K562 (cell line): ENCODE results near the gene CPSF6. TPM values are rescaled to one million over a fixed set of nuclear protein-coding genes. Genes with fewer than 3 reads are reported as not detected.

Experiments used
- ATAC-seq: fragments of 200-7000 bp; cut with Tn5 transposase; 3 replicates; pipeline ENCODE4 v1.9.1; 2020; ENCODE audit warnings: moderate library complexity
- BruUV-seq: library from RNA; stranded (reverse); fragments of 400-500 nt; replicated peaks from 2 replicates; lab custom pipeline; 2021; lab: Mats Ljungman, UMichigan
- CTCF ChIA-PET: fragments of 300-600 bp; formaldehyde crosslinking; extraction: SDS; loops from one replicate; lab custom pipeline; 2021; ENCODE audit warnings: low intra/inter-chr PET ratio; lab: Yijun Ruan, JAX
- POLR2A ChIA-PET: fragments of 300-600, 350-650 bp; sonication (Branson Sonifier 250); formaldehyde crosslinking; extraction: SDS; loops from one replicate; lab custom pipeline; 2021; ENCODE audit warnings: antibody characterized with exemption, inconsistent platforms; lab: Yijun Ruan, JAX
- DNase-seq, 4 experiments: peaks; one replicate each; pipeline versions ENCODE4 v3.0.0 to v3.0.0-alpha.2; 2011 to 2018; ENCODE audit warnings: low spot score in 3 of 4, mixed read lengths in 3 of 4; ENCODE audit errors: extremely low read depth in 1 of 4
- FAIRE-seq: peaks from 2 replicates; lab custom pipeline; 2011; peaks lifted over from hg19 to GRCh38; lab: Jason Lieb, UNC
- H2AFZ ChIP-seq: 2 replicates; pipeline ENCODE4 v1.6.0; 2011; ENCODE audit warnings: low read depth, low read length, control low read depth, inconsistent platforms
- H3K27ac ChIP-seq: fragments of 200-600 bp; 3 replicates; pipeline ENCODE4 v1.8.0; 2011; ENCODE audit warnings: low read depth, mild to moderate bottlenecking, control low read depth, inconsistent platforms, low read length, moderate library complexity, mixed read lengths; ENCODE audit errors: extremely low read depth
- H3K27me3 ChIP-seq, 2 experiments: fragments of 300-600 bp in 1 of 2; 2 replicates in 1 of 2; 3 replicates in 1 of 2; pipeline versions ENCODE4 v1.6.0 to v1.8.0; 2011; ENCODE audit warnings: inconsistent platforms in 2 of 2, low read length in 2 of 2, mild to moderate bottlenecking in 1 of 2, mixed read lengths in 1 of 2, moderate library complexity in 1 of 2; ENCODE audit not compliant: control insufficient read depth in 2 of 2, insufficient read depth in 2 of 2
- H3K36me3 ChIP-seq: fragments of 300-600 bp; 3 replicates; pipeline ENCODE4 v1.8.0; 2011; ENCODE audit warnings: mild to moderate bottlenecking, low read length, inconsistent platforms; ENCODE audit not compliant: control insufficient read depth, insufficient read depth
- H3K4me1 ChIP-seq, 2 experiments: fragments of 200-600 bp in 1 of 2; replicated peaks in 1 of 2; 2 replicates in 1 of 2; 3 replicates in 1 of 2; pipeline versions ENCODE4 v1.5.1 to v1.8.0; 2011; ENCODE audit warnings: inconsistent platforms in 2 of 2, low read length in 2 of 2, mild to moderate bottlenecking in 1 of 2, mixed read lengths in 1 of 2, moderate library complexity in 1 of 2; ENCODE audit not compliant: control insufficient read depth in 2 of 2, insufficient read depth in 2 of 2
- H3K4me2 ChIP-seq: 2 replicates; pipeline ENCODE4 v1.6.1; 2011; ENCODE audit warnings: low read length, control low read depth, inconsistent platforms, mixed read lengths; ENCODE audit not compliant: insufficient read depth
- H3K4me3 ChIP-seq: fragments of 200-600 bp; sonication (generic), shearing (Covaris generic); 2 replicates; pipeline ENCODE4 v1.5.1; 2016; ENCODE audit warnings: control low read depth, inconsistent platforms
- H3K79me2 ChIP-seq: fragments of 200-600 bp; 3 replicates; pipeline ENCODE4 v1.8.0; 2011; ENCODE audit warnings: low read length, inconsistent platforms; ENCODE audit not compliant: control insufficient read depth, insufficient read depth
- H3K9ac ChIP-seq, 2 experiments: 2 replicates each; pipeline versions ENCODE4 v1.6.0 to v1.6.1; 2011; ENCODE audit warnings: low read depth in 2 of 2, low read length in 2 of 2, control low read depth in 1 of 2, inconsistent platforms in 1 of 2, mild to moderate bottlenecking in 1 of 2, mixed read lengths in 1 of 2; ENCODE audit not compliant: insufficient read depth in 1 of 2
- H3K9me1 ChIP-seq: one replicate; pipeline ENCODE4 v1.6.0; 2011; ENCODE audit warnings: inconsistent platforms, mild to moderate bottlenecking, low read length, moderate library complexity; ENCODE audit not compliant: control insufficient read depth, insufficient read depth
- H3K9me3 ChIP-seq: replicated peaks from 2 replicates; pipeline ENCODE4 v1.5.1; 2011; ENCODE audit warnings: low read depth, low read length, inconsistent platforms; ENCODE audit not compliant: control insufficient read depth, insufficient read depth
- H4K20me1 ChIP-seq: replicated peaks from 2 replicates; pipeline ENCODE4 v1.6.1; 2011; ENCODE audit warnings: low read length, inconsistent platforms, mixed read lengths; ENCODE audit not compliant: control insufficient read depth, insufficient read depth
- DNMT1 ChIP-seq: fragments of 450-650 bp; IDR thresholded peaks from 2 replicates; pipeline ENCODE4 v1.6.1; 2016; ENCODE audit warnings: antibody characterized with exemption, mild to moderate bottlenecking
- NFYB ChIP-seq: IDR thresholded peaks from 2 replicates; pipeline ENCODE4 v1.6.1; 2011; ENCODE audit warnings: mild to moderate bottlenecking, moderate library complexity; ENCODE audit not compliant: insufficient read length; ENCODE audit errors: extremely low read depth
- ZC3H4 ChIP-seq: sonication (generic); formaldehyde crosslinking; IDR thresholded peaks from 2 replicates; pipeline ENCODE4 v1.9.0; 2021; ENCODE audit warnings: missing genetic modification reagents, borderline replicate concordance
- WGBS: fragments of 100-300 bp; shearing (Covaris generic); methylation state at CpG from one replicate; pipeline ENCODE4 v1.1.6; 2016; ENCODE audit warnings: low coverage, mixed read lengths; ENCODE audit not compliant: insufficient coverage; ENCODE audit errors: missing lambda C conversion rate; 5-methylcytosine and 5-hydroxymethylcytosine counted together
- in situ Hi-C: fragments of 300-500 bp; cut with MboI; formaldehyde crosslinking; loops from 4 replicates; pipeline ENCODE4 v1.15.0; 2018; ENCODE audit warnings: inconsistent platforms, mixed read lengths
- intact Hi-C: fragments of 100-400 bp; cut with micrococcal nuclease; formaldehyde crosslinking; loops from 2 replicates; pipeline ENCODE4 v1.14.2; 2022
- polyA plus RNA-seq, 8 experiments: library from polyadenylated mRNA; depleted of rRNA in 4 of 8; stranded (reverse) in 5 of 8; unstranded in 3 of 8; fragments of >200 nt; fragmentation: Nextera tagmentation in 2 of 8; fragmentation: Illumina TruSeq in 1 of 8; extraction: Ambion mirVana in 2 of 8; extraction: Trizol in 1 of 8; gene quantifications; 2 replicates each; pipeline versions ENCODE4 v1.2.1 to v1.2.3, GENCODE V29; 2011 to 2014; ENCODE audit warnings: inconsistent platforms in 1 of 8, missing spikeins in 1 of 8
- total RNA-seq, 7 experiments: library from RNA; depleted of rRNA in 6 of 7; stranded (reverse); fragments of >200 nt in 6 of 7; fragmentation: Illumina TruSeq in 2 of 7; extraction: Trizol in 2 of 7; gene quantifications; 2 replicates each; pipeline versions ENCODE4 v1.2.1 to v1.2.3, GENCODE V29; 2011 to 2021; ENCODE audit warnings: low replicate concordance in 1 of 7
- TF ChIP-seq, protein P1 (sequence below): fragments of 450-650 bp; formaldehyde crosslinking; IDR thresholded peaks from 2 replicates; pipeline ENCODE4 v1.4.0; 2020; ENCODE audit warnings: mild to moderate bottlenecking, mixed read lengths

The CPSF6 gene
- total and polyA plus RNA-seq, 9 of the 15 experiments (the other 6 are each of a cell fraction or from before 2014, with no cell fraction given), result 34.3 to 129 (median 77.8) TPM

DNA sequence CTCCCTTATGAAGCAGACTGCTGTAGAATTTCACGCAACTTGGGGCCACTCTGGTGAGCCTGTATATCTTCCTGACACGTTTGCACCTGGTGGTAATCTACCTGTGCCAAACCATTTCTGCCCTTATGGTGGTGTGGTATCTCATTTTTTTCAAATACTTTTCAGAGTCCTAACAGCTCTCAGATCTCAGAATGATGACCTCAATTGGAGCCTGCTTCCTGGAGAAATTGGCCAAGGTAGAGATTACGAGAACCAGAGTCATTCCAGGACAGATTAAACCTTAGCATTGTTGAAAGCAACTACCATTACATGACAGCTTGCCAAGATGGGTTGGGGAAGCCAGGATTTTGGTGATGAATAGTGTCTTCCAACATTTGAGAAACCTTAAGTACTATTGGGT lies 48.2 kb downstream of the CPSF6 start:
- ChIA-PET POLR2A (interaction anchor here (0.6 kb wide), 1 partner anchor 19 kb away, joined by 5 read pairs; no protein-coding TSS in a partner anchor), CTCF (interaction anchor here (0.6 kb wide), 1 partner anchor 63 kb away, joined by 4 read pairs; no protein-coding TSS in a partner anchor)
- no peaks in the 10 kb centered on the region for H3K9me3 ChIP-seq
- no peak overlapping the region for H3K4me2 ChIP-seq
- BruUV-seq, result no TSS peak
- no peaks in the 10 kb centered on the region for H3K9me1 ChIP-seq
- H4K20me1 ChIP-seq, result no peaks in the 10 kb centered on the region
- in situ Hi-C loops (loop anchor here (5.0 to 10.0 kb wide), 2 partner anchors 133 to 280 kb away; no protein-coding TSS in a partner anchor), intact Hi-C loops (no loop called here)
- no peak overlapping the region for H3K4me3 ChIP-seq
- 46% methylated on average over 3 of the region's 3 CpGs for WGBS
- H3K79me2 ChIP-seq, result no peaks in the 10 kb centered on the region
- no peak overlapping the region for H3K9ac ChIP-seq
- no peaks in the 10 kb centered on the region for H3K36me3 ChIP-seq
- no peak overlapping the region for H3K27ac ChIP-seq
- FAIRE-seq (no peak), ATAC-seq (no peak), DNase-seq (no peak)
- TF ChIP-seq, protein P1, sequence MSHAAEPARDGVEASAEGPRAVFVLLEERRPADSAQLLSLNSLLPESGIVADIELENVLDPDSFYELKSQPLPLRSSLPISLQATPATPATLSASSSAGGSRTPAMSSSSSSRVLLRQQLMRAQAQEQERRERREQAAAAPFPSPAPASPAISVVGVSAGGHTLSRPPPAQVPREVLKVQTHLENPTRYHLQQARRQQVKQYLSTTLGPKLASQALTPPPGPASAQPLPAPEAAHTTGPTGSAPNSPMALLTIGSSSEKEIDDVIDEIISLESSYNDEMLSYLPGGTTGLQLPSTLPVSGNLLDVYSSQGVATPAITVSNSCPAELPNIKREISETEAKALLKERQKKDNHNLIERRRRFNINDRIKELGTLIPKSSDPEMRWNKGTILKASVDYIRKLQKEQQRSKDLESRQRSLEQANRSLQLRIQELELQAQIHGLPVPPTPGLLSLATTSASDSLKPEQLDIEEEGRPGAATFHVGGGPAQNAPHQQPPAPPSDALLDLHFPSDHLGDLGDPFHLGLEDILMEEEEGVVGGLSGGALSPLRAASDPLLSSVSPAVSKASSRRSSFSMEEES (CRISPR knock-in tag), result no peak
- TF ChIP-seq DNMT1, result no peak
- TF ChIP-seq ZC3H4, result no peak
- no peak for TF ChIP-seq NFYB
- H3K4me1 ChIP-seq, result peaks cover 3 to 4% of the 10 kb centered on the region in 2 experiments; a peak in 3 of 5 replicates
- no peaks in the 10 kb centered on the region for H3K27me3 ChIP-seq
- H2AFZ ChIP-seq, result no peak overlapping the region
